ENCODE measurements around the gene LRRN1.

Gene LRRN1

DNA sequence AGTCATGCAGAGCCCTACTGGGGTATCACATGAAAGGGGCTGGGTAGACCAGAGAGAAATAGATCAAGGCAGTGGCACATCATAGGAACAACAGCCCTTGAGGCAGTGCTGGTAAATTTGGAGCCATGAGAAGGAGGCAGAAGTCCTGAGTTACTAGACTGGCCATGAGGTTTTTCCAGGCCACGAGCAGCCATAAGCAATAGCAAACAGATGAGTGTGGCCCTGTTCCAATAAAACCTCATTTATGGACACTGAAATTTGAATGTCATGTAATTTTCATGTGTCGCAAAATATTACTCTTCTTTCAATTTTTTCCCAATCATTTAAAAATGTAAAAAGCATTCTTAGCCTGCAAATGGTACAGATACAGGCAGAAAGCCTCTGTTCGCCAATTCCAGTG lies 28.1 kb upstream of the LRRN1 start:
- Histone ChIP-seq H3K4me2 (ENCODE audit: low read depth, low read length, poor library complexity, severe bottlenecking) (no peak overlapping the region), H3K27ac (ENCODE audit: low read depth, low read length) (no peak overlapping the region), H3K36me3 (ENCODE audit: low read length) (no peaks in the 10 kb centered on the region), H3K9me2 (replicated peaks; ENCODE audit: insufficient read depth, low read length) (no peaks in the 10 kb centered on the region; the same call in 1 of the 2 replicates), H2AFZ (ENCODE audit: low read depth, low read length, severe bottlenecking) (no peak overlapping the region), H4K20me1 (ENCODE audit: low read depth, low read length) (no peaks in the 10 kb centered on the region), H3K27me3 (ENCODE audit: low read length) (no peaks in the 10 kb centered on the region), H3K4me3 (ENCODE audit: insufficient read depth, low read length, poor library complexity, severe bottlenecking) (no peak overlapping the region), H3F3A (ENCODE audit: insufficient read depth) (no peaks in the 10 kb centered on the region), H3K79me2 (ENCODE audit: insufficient read depth, low read length) (no peaks in the 10 kb centered on the region), H3K9ac (ENCODE audit: low read length) (no peak overlapping the region), H3K9me3 (ENCODE audit: insufficient read depth, low read length) (no peaks in the 10 kb centered on the region)
- TF ChIP-seq, protein P1, sequence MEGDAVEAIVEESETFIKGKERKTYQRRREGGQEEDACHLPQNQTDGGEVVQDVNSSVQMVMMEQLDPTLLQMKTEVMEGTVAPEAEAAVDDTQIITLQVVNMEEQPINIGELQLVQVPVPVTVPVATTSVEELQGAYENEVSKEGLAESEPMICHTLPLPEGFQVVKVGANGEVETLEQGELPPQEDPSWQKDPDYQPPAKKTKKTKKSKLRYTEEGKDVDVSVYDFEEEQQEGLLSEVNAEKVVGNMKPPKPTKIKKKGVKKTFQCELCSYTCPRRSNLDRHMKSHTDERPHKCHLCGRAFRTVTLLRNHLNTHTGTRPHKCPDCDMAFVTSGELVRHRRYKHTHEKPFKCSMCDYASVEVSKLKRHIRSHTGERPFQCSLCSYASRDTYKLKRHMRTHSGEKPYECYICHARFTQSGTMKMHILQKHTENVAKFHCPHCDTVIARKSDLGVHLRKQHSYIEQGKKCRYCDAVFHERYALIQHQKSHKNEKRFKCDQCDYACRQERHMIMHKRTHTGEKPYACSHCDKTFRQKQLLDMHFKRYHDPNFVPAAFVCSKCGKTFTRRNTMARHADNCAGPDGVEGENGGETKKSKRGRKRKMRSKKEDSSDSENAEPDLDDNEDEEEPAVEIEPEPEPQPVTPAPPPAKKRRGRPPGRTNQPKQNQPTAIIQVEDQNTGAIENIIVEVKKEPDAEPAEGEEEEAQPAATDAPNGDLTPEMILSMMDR (IDR thresholded peaks at IDR 0.05; ENCODE audit: insufficient read depth, low read length, poor library complexity, severe bottlenecking) = no peak
- TF ChIP-seq EZH2phosphoT487 (conservative IDR thresholded peaks at IDR 0.05; ENCODE audit: low read length) = no peak

DNA sequence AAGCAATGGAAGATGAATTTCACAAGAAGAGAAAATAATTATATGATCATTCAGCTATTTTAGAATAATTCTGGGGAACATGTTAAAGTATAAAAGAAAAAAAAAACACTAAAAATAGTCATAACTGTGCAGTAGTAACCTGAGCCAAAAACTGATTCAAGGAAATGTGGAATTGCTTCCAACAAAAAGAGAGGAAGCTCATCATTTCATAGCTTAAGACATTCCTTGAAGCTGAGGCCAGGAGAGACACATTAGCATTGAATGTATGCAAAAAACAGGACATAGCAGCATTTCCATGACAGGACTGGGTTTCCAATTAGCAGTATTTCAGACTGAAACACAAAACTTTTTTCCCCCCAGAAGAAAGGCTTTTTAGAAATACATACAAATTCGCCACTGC lies 27.7 kb upstream of the LRRN1 start:
- Histone ChIP-seq H3K79me2 (ENCODE audit: insufficient read depth, low read length) (no peaks in the 10 kb centered on the region), H3K9me3 (ENCODE audit: insufficient read depth, low read length) (no peaks in the 10 kb centered on the region), H3K27me3 (ENCODE audit: low read length) (no peaks in the 10 kb centered on the region), H3K27ac (ENCODE audit: low read depth, low read length) (no peak overlapping the region), H2AFZ (ENCODE audit: low read depth, low read length, severe bottlenecking) (no peak overlapping the region), H3K9me2 (replicated peaks; ENCODE audit: insufficient read depth, low read length) (no peaks in the 10 kb centered on the region; the same call in 1 of the 2 replicates), H3K9ac (ENCODE audit: low read length) (no peak overlapping the region), H3F3A (ENCODE audit: insufficient read depth) (no peaks in the 10 kb centered on the region), H4K20me1 (ENCODE audit: low read depth, low read length) (no peaks in the 10 kb centered on the region), H3K4me2 (ENCODE audit: low read depth, low read length, poor library complexity, severe bottlenecking) (no peak overlapping the region), H3K36me3 (ENCODE audit: low read length) (no peaks in the 10 kb centered on the region), H3K4me3 (ENCODE audit: insufficient read depth, low read length, poor library complexity, severe bottlenecking) (no peak overlapping the region)
- no peak for TF ChIP-seq EZH2phosphoT487 (conservative IDR thresholded peaks at IDR 0.05; ENCODE audit: low read length)
- TF ChIP-seq, protein P1 (IDR thresholded peaks at IDR 0.05; ENCODE audit: insufficient read depth, low read length, poor library complexity, severe bottlenecking) = no peak

DNA sequence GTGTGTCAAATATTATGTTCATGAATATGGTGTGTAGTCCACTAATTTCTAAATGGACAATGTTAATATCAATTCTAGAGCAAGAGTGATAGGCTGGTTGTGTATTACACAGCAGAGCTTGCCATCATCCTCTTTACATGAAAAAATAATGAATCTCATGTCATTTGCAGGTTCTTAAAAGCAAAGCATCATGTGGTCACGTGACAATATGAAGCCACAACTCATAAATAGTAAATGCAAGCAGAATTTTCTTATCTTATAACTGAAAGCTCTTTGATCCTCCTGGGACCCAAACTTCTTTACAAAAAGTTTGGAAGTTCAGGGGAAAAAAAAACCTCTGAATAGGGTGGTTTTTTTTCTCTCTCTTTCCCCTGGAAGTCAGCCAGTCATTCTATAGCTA lies 26.9 kb upstream of the LRRN1 start:
- Histone ChIP-seq H3K9ac (ENCODE audit: low read length) (no peak overlapping the region), H2AFZ (ENCODE audit: low read depth, low read length, severe bottlenecking) (no peak overlapping the region), H3K4me2 (ENCODE audit: low read depth, low read length, poor library complexity, severe bottlenecking) (no peak overlapping the region), H3K79me2 (ENCODE audit: insufficient read depth, low read length) (no peaks in the 10 kb centered on the region), H3K36me3 (ENCODE audit: low read length) (no peaks in the 10 kb centered on the region), H4K20me1 (ENCODE audit: low read depth, low read length) (no peaks in the 10 kb centered on the region), H3K4me3 (ENCODE audit: insufficient read depth, low read length, poor library complexity, severe bottlenecking) (no peak overlapping the region), H3K27me3 (ENCODE audit: low read length) (no peaks in the 10 kb centered on the region), H3K9me2 (replicated peaks; ENCODE audit: insufficient read depth, low read length) (no peaks in the 10 kb centered on the region; the same call in 1 of the 2 replicates), H3K27ac (ENCODE audit: low read depth, low read length) (no peak overlapping the region), H3K9me3 (ENCODE audit: insufficient read depth, low read length) (no peaks in the 10 kb centered on the region), H3F3A (ENCODE audit: insufficient read depth) (no peaks in the 10 kb centered on the region)
- TF ChIP-seq EZH2phosphoT487 (conservative IDR thresholded peaks at IDR 0.05; ENCODE audit: low read length) = no peak
- TF ChIP-seq, protein P1 (IDR thresholded peaks at IDR 0.05; ENCODE audit: insufficient read depth, low read length, poor library complexity, severe bottlenecking) = no peak
